HK-2 (cell line): Measurements from ENCODE around the gene SLITRK2.

ENCODE experiments used
- DNase-seq: peaks from one replicate; pipeline ENCODE4 v3.0.0-alpha.2; 2018; ENCODE audit not compliant: unreplicated experiment

The SLITRK2 gene, protein sequence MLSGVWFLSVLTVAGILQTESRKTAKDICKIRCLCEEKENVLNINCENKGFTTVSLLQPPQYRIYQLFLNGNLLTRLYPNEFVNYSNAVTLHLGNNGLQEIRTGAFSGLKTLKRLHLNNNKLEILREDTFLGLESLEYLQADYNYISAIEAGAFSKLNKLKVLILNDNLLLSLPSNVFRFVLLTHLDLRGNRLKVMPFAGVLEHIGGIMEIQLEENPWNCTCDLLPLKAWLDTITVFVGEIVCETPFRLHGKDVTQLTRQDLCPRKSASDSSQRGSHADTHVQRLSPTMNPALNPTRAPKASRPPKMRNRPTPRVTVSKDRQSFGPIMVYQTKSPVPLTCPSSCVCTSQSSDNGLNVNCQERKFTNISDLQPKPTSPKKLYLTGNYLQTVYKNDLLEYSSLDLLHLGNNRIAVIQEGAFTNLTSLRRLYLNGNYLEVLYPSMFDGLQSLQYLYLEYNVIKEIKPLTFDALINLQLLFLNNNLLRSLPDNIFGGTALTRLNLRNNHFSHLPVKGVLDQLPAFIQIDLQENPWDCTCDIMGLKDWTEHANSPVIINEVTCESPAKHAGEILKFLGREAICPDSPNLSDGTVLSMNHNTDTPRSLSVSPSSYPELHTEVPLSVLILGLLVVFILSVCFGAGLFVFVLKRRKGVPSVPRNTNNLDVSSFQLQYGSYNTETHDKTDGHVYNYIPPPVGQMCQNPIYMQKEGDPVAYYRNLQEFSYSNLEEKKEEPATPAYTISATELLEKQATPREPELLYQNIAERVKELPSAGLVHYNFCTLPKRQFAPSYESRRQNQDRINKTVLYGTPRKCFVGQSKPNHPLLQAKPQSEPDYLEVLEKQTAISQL

DNA sequence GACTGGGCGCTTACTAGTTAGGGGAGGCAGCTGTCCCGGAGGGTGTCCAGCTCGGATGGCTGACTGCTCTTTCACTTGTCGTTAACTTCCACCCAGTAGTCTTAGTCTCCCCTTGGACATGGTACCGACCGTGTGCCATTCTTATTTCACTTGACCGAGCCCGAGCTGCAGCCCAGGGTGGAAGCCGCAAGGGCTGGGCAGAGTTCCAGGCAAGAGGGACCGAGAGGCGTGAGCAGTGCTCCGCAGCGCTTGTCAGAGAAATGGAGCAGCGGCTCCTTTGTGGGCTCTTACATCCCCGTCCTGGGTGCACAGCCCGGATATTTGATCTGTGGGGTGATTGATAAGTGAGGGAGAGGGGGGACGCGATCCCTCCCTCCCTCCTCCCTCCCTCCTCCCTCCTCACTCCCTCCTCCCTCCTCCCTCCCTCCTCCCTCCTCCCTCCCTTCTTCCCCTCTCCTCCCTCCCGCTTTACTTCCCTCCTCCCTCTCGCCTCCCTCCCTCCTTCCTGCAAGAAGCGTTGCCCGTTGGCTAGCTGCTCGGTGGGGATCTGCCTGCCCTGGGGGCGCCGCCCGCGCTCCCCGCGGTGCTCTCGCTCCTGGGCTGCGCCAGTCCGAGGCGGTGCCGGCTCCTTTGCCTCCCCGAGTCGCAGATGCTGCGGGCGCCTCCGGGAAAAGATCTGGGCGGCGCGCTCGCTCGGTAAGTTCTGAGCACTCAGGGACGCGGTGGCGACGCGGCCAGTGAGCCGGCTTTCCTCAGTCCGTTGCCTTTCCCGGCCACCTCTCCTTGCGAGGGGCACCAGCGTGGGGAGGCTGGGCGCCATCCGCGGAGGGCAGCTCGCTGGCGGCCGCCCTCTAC is at the start of gene SLITRK2:
Gene SLITRK2 (plus strand): TSS at position 499 of the 855 bp plus-strand sequence. CDS start 4,597 bp downstream, outside the sequence.
- DNase-seq, result no peak

DNA sequence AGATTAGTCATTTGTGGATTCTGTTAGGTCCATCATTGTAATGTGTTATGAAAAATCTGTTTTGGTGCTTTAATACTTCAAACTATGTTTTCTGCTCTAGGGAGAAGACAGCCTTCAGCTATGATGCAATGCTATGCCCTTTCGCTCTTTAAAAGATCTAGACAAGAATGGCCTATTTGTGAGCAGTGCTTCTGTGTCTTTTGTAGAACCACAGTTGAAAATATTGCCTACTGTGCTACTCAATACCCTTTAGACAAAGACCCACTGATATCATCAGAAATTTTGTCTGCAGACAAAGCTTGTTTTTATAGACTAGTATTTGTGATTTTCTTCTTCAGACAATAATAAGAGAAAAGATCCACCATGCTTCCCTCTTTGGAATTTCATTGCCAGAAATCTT is 44.6 kb upstream of the SLITRK2 start:
- no peak for DNase-seq

DNA sequence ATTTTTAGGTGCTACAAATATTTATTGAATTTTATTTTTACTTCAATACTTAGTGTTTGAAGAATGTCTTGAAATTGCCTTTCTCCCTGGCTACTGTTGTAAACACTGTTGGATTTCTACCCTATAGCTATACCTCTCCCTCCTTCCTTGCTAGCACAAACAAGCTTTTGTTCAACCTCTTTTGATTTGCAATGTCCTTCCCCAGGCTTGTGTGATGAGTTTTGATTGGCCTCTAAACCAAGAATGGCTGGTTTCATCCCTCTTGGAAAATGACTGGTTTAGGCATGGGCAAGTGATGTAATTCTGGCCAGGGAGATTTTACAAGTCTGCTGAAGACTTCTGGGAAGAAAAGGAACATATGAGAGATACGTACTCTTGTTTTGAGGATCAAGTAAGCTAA is 25.3 kb upstream of the SLITRK2 start:
- no peak for DNase-seq

DNA sequence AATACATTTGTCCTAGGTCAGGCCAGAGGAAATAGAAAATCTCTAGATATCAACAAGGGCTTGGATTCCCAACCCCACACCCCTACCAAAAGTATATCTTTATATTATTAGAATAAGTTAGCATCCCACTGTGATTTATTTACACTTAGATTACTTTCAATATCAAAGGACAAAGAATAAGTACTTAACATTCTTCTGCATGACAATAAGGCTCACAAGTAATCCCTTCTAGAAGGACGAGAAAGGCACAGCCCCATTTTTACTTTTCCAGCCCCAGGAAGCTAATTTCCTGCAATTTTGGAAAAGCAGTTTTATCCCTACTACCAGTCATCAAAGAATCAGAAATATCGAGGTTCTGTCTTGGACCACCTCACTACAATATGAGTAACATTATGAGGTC is 14.1 kb upstream of the SLITRK2 start:
- DNase-seq, result no peak

DNA sequence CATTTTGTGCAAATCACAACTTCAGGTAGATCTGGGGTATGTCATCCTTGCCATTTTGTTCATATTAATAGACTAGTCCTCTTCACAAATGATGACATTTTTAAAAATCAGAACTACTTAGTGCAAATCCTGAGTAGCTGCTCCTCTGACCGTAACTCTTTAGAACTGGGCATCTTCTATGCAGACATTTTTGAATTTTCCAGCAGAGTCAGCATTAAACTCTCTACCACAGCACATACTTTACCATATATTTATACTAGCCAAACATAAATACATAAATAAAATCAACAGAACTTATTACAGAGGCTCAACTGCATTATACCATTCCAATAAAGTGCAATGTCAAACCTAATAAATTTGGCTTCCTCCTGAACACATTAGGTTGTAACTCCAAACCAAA is 4.5 kb upstream of the SLITRK2 start:
- DNase-seq, result no peak

DNA sequence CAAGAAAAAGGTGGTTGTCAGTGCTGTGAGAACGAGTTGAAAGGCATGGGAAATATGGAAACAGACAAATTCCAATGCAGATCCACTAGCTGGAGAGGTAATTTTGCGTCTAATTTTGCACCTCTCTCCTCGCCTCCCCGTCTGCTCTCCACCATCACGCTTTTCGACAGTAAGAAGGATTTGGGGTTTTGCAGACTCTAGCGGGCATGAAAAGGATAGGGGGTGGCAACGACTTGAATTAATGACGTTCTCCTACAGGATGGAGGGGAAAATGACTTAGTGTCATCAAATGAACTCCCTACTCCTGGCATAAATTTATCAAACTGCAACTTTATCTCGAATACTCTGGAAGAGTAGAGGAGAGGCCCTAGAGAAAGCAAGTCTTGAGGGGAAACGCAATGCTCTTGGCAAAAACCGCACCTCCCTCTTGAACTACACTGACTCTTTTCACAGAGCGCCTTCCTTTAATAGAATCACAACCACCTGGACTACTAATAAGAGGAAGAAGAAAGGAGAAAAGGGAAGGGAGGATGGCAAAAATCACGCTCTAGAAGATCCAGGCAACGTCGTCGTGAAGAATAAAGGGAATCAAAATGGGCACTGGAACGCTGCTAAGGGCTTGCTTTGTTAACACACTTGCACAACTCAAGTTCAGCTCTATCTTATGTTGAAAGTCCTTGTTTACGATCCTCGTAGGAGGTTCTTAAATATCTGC is 871 bp upstream of the SLITRK2 start:
- DNase-seq, result no peak

DNA sequence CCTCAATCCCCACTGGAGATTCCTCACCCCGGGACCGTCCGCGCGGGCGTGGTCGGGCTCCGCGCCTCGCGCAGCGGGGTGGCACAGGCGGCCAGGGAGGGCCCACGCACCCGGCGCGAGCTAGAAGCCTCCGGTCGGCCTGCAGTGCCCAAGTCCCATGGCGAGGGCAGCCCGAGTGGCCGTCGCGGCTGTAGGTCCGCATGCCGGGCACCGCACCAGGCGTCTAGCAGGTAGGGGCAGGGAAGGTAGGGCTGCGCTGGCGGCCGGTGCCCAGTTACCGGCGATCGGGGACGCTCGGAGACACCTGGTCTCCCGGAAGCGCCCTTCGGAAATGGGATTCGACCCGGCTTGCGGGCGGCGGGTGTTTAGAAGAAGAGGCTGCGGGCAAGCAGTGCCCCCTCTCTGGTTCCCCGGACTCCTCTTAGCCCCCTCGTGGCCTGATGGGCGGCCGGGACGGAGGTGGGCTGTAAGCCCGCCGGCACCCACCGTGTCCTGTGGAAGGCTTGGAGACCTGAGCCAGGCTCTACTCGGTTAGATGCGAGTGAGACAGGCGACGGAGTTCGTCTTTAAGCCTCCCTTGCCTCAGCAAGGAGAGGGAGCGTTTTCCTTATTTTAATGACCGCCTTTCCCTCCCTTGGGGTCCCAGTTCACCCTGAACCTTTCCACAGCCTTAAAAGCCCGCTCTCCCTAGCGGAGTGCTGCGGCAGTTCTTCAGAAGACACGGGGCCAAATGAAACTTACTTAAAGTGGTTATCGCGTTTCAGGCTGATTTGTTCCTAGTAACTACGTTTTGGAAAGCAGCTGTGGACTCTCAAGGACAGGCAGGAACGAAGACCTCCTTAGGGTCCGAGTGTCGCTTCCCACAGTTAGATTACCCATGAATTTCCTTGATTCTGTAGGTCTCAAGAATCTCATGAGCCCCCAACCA is 821 bp downstream of the SLITRK2 start:
- no peak for DNase-seq

DNA sequence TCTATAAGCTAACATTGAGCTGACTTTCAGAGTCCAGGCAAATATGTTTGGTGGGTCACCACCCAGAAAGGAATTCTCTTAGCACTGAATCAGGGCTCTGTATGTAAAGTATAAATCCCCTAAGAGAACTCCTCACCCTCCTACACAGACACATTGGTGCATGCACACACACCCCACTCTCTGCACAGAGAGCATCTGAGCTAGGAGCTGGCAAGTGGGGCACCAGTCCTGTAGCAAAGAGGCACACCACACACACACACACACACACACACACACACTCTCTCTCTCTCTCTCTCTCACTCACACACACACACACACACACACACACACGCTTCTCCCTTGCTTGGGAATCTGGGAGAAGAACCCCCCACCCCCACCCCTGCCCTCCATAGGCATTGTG is 3.2 kb downstream of the SLITRK2 start:
- DNase-seq, result no peak

DNA sequence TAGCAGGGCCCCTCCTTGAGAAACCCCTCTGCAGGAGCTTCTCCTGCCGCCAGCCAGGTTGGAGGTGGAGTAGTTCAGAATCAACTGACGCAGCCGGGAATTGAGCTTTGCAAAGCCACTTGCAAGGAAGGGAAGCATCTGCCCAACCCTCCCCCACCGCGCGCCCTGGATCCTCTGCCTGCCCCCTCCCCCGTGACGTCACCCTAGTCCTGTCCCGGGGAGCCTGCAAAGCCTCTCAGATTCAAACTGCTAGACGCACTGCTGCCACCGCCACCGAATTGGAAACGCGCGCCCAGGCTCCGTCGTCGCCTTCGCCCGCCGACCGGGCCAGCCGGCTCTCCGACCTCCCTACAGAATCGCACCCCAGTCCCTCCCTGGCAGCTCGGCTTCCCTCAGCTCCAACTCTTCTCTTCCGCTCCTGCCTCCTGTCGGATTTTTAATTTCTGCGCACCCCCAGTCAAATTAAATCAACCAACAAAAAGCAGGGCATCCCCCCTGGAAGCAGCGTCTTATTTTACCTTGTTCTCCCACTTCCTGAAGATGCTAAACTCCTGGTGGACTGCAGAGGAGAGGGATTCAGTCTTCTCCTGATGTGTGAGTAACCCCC is 3.8 kb downstream of the SLITRK2 start:
- DNase-seq, result no peak

DNA sequence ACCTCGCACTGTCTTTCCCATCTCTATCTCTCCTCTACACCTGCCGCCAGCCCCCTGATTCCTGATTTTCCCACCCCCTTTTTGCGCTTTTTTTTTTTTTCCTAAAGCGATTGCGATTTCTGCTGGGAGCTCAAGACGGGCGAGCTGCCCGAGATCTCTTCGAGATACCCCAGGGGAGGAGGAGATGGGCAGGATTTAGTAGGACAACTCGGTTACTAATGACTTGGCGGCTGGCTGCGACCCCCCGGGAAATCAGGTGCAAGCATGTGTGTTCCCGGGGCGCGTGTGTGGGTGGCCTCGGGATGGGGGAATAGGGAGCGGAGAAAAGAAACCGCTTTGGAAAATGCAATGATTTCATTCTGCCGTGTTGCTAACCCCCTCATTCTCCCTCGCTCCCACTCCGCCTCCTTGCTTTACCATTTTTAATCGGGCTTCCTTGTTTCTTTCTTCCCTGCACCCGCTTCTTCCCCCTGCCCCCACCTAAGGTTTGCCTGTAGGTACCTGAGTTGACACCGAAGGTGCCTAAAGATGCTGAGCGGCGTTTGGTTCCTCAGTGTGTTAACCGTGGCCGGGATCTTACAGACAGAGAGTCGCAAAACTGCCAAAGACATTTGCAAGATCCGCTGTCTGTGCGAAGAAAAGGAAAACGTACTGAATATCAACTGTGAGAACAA is 4.4 kb downstream of the SLITRK2 start:
- DNase-seq, result no peak

DNA sequence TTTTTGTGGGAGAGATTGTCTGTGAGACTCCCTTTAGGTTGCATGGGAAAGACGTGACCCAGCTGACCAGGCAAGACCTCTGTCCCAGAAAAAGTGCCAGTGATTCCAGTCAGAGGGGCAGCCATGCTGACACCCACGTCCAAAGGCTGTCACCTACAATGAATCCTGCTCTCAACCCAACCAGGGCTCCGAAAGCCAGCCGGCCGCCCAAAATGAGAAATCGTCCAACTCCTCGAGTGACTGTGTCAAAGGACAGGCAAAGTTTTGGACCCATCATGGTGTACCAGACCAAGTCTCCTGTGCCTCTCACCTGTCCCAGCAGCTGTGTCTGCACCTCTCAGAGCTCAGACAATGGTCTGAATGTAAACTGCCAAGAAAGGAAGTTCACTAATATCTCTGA is 5.5 kb downstream of the SLITRK2 start:
- no peak for DNase-seq

DNA sequence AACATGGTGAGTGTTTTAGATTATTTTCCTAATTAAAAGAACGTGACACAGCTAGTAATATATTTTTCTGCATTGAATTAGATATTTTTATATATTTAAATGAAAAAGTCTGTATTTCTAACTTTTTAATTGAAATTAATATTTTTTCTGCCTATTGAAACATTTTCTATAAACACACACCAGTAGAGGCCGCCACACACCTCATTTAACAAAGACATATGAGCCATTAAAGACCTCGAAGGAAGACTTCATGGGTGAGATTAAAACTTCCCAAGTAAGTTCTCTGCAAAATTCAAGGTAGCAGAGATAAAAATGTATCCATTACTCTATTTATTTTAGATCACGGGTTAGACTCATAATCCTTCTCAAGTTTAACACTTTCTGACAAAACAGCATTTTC is 8.3 kb downstream of the SLITRK2 start:
- DNase-seq, result no peak

DNA sequence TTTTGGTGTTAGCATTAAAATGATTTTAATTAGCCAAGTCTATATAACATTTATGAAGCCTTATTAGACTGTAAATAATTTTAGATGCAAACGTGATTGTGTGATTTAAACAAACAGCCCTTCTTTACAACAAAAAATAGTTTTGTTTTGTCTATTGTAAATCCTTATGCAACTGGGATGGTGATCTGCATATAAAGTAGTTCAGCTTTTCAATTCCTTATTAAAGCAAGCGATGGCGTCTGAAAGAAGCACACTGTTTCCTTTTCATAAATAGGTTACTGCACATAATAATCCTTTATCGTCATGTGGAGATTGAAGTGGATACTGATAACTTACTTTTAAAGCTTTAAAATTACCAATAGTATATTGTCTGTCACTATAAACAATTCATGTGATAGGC is 8.8 kb downstream of the SLITRK2 start:
- no peak for DNase-seq

DNA sequence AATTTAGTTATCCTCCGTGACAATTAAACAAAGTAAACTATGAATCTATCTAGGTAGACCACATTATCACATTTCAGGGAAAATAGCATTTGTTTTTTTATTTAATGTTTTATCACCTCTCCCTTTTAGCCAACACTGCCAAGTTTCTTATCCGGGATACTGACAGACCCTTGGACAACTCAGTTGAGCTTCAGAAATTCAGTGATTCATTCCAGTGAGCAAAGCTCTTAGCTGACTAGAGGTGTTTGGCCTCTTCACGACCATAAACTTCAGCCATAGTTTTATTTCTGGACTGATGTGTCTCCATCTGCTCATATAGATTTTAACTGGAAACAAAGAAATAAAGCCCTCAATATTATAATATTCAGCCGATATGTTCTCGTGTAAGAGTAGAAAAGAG is 15.2 kb downstream of the SLITRK2 start:
- no peak for DNase-seq

DNA sequence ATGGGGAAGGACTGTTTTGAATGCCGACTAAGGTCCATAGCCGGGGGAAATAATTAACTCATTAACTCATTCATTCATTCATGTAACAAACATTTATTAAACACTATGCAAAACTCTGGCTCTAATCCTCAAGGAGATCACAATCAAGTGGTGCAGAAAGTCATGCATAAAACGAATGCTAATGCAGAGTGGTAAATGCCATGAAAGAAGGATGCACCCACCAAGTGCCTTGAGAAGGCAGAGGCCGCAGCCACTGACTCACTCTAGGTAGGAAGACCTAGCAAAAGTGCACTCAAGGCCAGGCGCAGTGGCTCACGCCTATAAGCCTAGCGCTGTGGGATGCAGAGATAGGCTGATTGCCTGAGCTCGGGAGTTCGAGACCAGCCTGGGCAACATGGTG is 22.9 kb downstream of the SLITRK2 start:
- DNase-seq, result no peak

DNA sequence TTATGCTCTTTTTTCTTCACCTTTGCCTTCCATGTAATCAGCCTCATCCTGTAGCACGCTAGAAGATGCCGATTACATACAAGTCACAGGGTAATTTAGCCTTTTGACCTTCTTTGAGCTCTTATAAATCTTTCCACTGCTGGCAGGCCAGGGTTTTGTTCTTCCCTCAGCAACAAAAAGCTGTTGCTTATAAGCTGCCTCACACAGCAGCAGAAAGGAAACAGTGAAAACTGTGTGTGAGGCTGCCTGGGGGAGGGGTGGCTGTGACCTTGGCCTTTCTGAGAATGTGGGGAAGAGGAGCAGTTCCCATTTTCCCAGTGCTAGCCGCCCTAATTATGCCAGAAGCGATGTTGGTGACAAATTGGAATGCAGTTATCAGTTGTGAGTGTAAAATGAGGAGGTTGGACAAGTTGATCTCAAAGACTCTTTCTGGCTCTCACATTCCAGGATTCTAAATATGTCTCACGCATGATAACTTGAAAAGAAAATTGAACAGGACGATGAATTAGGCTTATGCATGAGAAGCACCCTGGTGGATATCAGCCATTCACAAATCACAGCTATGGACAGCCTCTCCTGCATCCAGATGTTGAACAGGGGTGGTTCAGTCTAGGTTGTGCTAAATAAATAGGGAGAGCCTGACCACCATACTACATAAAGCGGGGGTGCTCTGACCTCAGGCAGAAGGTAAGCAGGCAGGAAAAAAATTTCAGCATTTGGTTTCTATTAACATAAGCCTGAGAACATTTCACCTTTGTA is 25.7 kb downstream of the SLITRK2 start:
- no peak for DNase-seq

DNA sequence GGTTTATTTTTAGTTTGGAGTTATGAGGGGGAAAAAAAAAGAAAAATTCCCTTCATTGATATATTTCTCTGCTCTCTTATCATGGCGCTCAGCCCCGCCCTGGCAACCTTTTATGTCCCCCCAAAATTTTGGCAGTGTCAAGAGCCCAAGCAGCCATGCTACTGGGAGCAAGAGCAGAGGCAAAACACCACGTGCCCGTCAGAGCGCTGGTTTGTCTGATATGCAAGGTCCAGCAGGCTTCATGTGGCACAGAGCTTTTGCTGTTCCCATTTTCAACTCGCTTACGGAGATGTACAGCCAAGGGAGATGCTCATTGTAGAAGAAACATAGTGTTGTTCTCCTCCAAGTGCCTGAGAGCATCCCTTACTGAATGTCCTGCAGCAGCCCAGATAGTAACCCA is 27.3 kb downstream of the SLITRK2 start:
- DNase-seq, result no peak

DNA sequence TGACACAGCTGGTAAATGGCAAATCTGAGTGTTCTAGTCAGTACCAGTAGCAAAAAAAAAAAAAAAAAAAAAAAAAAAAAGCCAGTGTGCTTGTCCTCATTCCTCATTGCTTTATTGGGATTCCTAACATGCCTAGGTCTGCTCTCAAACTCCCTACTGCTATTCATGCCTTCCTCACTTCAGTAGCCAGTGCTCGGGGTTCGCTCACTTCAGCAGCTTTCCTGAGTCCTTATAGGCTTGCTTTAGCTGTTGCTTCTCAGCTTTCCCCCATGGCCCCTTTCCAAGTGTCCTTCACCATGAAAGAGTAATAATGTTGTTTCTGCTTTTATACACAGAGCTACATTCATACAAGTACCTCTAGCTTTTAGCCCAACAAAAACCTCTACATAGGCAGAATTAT is 30.8 kb downstream of the SLITRK2 start:
- DNase-seq, result no peak

DNA sequence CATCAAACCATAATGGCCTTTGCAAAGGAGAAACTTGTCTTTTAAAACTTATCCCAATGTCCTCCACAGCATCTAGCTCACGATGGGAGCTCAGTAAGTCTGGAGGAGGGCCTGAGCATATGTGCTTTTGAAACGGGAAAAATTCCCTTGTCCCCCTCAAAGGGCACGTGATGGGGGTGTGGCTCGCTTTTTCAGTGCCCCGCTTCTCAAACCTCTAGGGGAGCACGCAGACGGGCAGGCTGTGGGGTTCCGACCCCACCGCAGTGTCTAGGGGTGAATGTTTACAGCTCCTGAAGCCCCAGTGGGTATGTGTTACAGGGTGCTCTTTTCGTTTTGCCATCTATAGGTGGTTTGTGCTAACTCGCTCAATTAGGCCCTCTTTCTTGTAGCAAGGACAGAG is 31.2 kb downstream of the SLITRK2 start:
- DNase-seq, result no peak
